HCT116 (cell line): ENCODE results near the gene DNAJC6. TPM values are rescaled to one million over a fixed set of nuclear protein-coding genes. Genes with fewer than 3 reads are reported as not detected.

Source experiments
- ATAC-seq: fragments of 200-7000 bp; cut with Tn5 transposase; 2 replicates; pipeline ENCODE4 v1.9.1; 2020; ENCODE audit warnings: mild to moderate bottlenecking, moderate library complexity
- BruUV-seq: library from RNA; stranded (reverse); fragments of 400-500 nt; replicated peaks from 2 replicates; lab custom pipeline; 2021; lab: Mats Ljungman, UMichigan
- CTCF ChIA-PET: fragments of 300-600 bp; sonication (Branson Sonifier 250); formaldehyde crosslinking; loops from one replicate; lab custom pipeline; 2021; ENCODE audit warnings: antibody characterized with exemption; lab: Charles Lee
- POLR2A ChIA-PET: fragments of 300-600, 350-600 bp; sonication (Branson Sonifier 250); formaldehyde crosslinking; loops from one replicate; lab custom pipeline; 2021; ENCODE audit warnings: antibody characterized with exemption; lab: Charles Lee
- RAD21 ChIA-PET, 2 experiments: fragments of 300-600 bp; sonication (Branson Sonifier 250); formaldehyde crosslinking; loops; one replicate each; lab custom pipeline; 2023; ENCODE audit warnings: low total read pairs in 2 of 2; ENCODE audit not compliant: uncharacterized antibody in 2 of 2, unreplicated experiment in 2 of 2, low non-redundant PET in 1 of 2; lab: Charles Lee
- DNase-seq: peaks from one replicate; pipeline ENCODE4 v3.0.0-alpha.2; 2010; ENCODE audit warnings: low read depth, low spot score
- H2AFZ ChIP-seq: fragments of 200-600 bp; shearing (Covaris generic), sonication (generic); 2 replicates; pipeline ENCODE4 v1.6.1; 2017; ENCODE audit warnings: low read depth, mixed run types, mixed read lengths, antibody characterized with exemption, low read length; ENCODE audit not compliant: poor library complexity, severe bottlenecking
- H3K27ac ChIP-seq: 2 replicates; pipeline ENCODE4 v1.5.1; 2012; ENCODE audit warnings: low read depth, low read length
- H3K27me3 ChIP-seq: fragments of 200-600 bp; sonication (generic); 2 replicates; pipeline ENCODE4 v1.6.1; 2016; ENCODE audit warnings: mixed run types, low read length, mixed read lengths; ENCODE audit not compliant: insufficient read depth
- H3K36me3 ChIP-seq, 2 experiments: fragments of 200-500 bp in 1 of 2; fragments of 200-600 bp in 1 of 2; sonication (Bioruptor generic) in 1 of 2; sonication (generic) in 1 of 2; 2 replicates each; pipeline versions ENCODE4 v1.5.1 to v1.6.1; 2014 to 2016; ENCODE audit warnings: low read length in 2 of 2, inconsistent platforms in 1 of 2, mixed read lengths in 1 of 2, mixed run types in 1 of 2; ENCODE audit not compliant: insufficient read depth in 2 of 2, control insufficient read depth in 1 of 2
- H3K4me1 ChIP-seq, 2 experiments: fragments of 200-600 bp in 1 of 2; sonication (generic) in 1 of 2; 2 replicates each; pipeline versions ENCODE4 v1.5.1 to v1.6.1; 2012 to 2017; ENCODE audit warnings: low read length in 2 of 2, inconsistent platforms in 1 of 2, mild to moderate bottlenecking in 1 of 2, mixed read lengths in 1 of 2, mixed run types in 1 of 2, moderate library complexity in 1 of 2; ENCODE audit not compliant: insufficient read depth in 2 of 2, control insufficient read depth in 1 of 2
- H3K4me2 ChIP-seq: fragments of 200-600 bp; sonication (generic); 2 replicates; pipeline ENCODE4 v1.6.1; 2017; ENCODE audit warnings: mixed run types, low read length, mixed read lengths
- H3K4me3 ChIP-seq, 2 experiments: fragments of 200-600 bp in 1 of 2; sonication (generic) in 1 of 2; replicated peaks in 1 of 2; 2 replicates each; pipeline ENCODE4 v1.5.1; 2011 to 2016; ENCODE audit warnings: low read length in 2 of 2, control low read depth in 1 of 2, low read depth in 1 of 2, mild to moderate bottlenecking in 1 of 2, mixed read lengths in 1 of 2, mixed run types in 1 of 2
- H3K79me2 ChIP-seq: fragments of 200-600 bp; sonication (generic); 2 replicates; pipeline ENCODE4 v1.6.1; 2017; ENCODE audit warnings: mild to moderate bottlenecking, mixed run types, low read length, moderate library complexity, mixed read lengths; ENCODE audit not compliant: insufficient read depth
- H3K9ac ChIP-seq: fragments of 200-600 bp; sonication (generic); 2 replicates; pipeline ENCODE4 v1.6.1; 2016; ENCODE audit warnings: low read length, mixed read lengths
- H3K9me2 ChIP-seq: fragments of 200-600 bp; sonication (generic), shearing (Covaris generic); 2 replicates; pipeline ENCODE4 v1.6.1; 2017; ENCODE audit warnings: mixed run types, mild to moderate bottlenecking, moderate library complexity; ENCODE audit not compliant: insufficient read depth
- H3K9me3 ChIP-seq, 2 experiments: fragments of 200-500 bp in 1 of 2; fragments of 200-600 bp in 1 of 2; sonication (Bioruptor generic) in 1 of 2; sonication (generic) in 1 of 2; 2 replicates each; pipeline ENCODE4 v1.6.1; 2014 to 2017; ENCODE audit warnings: low read length in 2 of 2, mixed read lengths in 2 of 2, inconsistent platforms in 1 of 2, low read depth in 1 of 2, mild to moderate bottlenecking in 1 of 2, mixed run types in 1 of 2, moderate library complexity in 1 of 2; ENCODE audit not compliant: control insufficient read depth in 1 of 2, insufficient read depth in 1 of 2
- H4K20me1 ChIP-seq: fragments of 200-600 bp; sonication (generic), shearing (Covaris generic); 2 replicates; pipeline ENCODE4 v1.6.1; 2017; ENCODE audit warnings: mixed run types, mild to moderate bottlenecking, moderate library complexity; ENCODE audit not compliant: insufficient read depth
- CBX3 ChIP-seq: IDR thresholded peaks from 2 replicates; pipeline ENCODE4 v1.6.1; 2012; ENCODE audit warnings: low read depth
- EGR1 ChIP-seq: IDR thresholded peaks from 2 replicates; pipeline ENCODE4 v1.6.1; 2012; ENCODE audit warnings: low read depth
- EZH2 ChIP-seq: fragments of 200-600 bp; sonication (generic); IDR thresholded peaks from 2 replicates; pipeline ENCODE4 v1.6.1; 2017; ENCODE audit warnings: antibody characterized with exemption, mixed run types
- EZH2phosphoT487 ChIP-seq: fragments of 200-600 bp; IDR thresholded peaks from 2 replicates; pipeline ENCODE4 v1.6.1; 2018; ENCODE audit warnings: antibody characterized with exemption, borderline replicate concordance
- FOSL1 ChIP-seq: IDR thresholded peaks from 2 replicates; pipeline ENCODE4 v1.6.1; 2012; ENCODE audit warnings: low read depth
- JUND ChIP-seq: IDR thresholded peaks from 2 replicates; pipeline ENCODE4 v1.6.1; 2012
- POLR2A ChIP-seq: IDR thresholded peaks from 2 replicates; pipeline ENCODE4 v1.7.0; 2011; ENCODE audit warnings: borderline replicate concordance; ENCODE audit not compliant: insufficient read depth, insufficient read length; ENCODE audit errors: extremely low read depth
- POLR2AphosphoS5 ChIP-seq: IDR thresholded peaks from 2 replicates; pipeline ENCODE4 v1.6.1; 2011; ENCODE audit warnings: mild to moderate bottlenecking, low read depth, low read length, moderate library complexity
- RAD21 ChIP-seq: IDR thresholded peaks from 2 replicates; pipeline ENCODE4 v1.6.1; 2012; ENCODE audit warnings: low read depth, mild to moderate bottlenecking
- SIN3A ChIP-seq: IDR thresholded peaks from 2 replicates; pipeline ENCODE4 v1.6.1; 2012; ENCODE audit warnings: low read depth
- SP1 ChIP-seq: IDR thresholded peaks from 2 replicates; pipeline ENCODE4 v1.6.1; 2012; ENCODE audit warnings: low read depth
- SRF ChIP-seq: IDR thresholded peaks from 2 replicates; pipeline ENCODE4 v1.6.1; 2012; ENCODE audit warnings: low read depth
- TCF7L2 ChIP-seq: IDR thresholded peaks from 2 replicates; pipeline ENCODE4 v1.7.0; 2011; ENCODE audit warnings: borderline replicate concordance, inconsistent platforms; ENCODE audit not compliant: insufficient read depth, insufficient read length; ENCODE audit errors: extremely low read depth
- YY1 ChIP-seq: IDR thresholded peaks from 2 replicates; pipeline ENCODE4 v1.6.1; 2011; ENCODE audit warnings: low read length, low read depth, moderate library complexity, mild to moderate bottlenecking; ENCODE audit not compliant: insufficient replicate concordance; ENCODE audit errors: extremely low read depth
- ZFX ChIP-seq: fragments of 450-650 bp; IDR thresholded peaks from 2 replicates; pipeline ENCODE4 v1.6.1; 2017
- ZNF274 ChIP-seq: fragments of 200-500 bp; sonication (Bioruptor generic); IDR thresholded peaks from 2 replicates; pipeline ENCODE4 v1.6.1; 2014; ENCODE audit warnings: mild to moderate bottlenecking, low read depth, low read length, inconsistent platforms
- intact Hi-C: fragments of 100-400 bp; cut with micrococcal nuclease; formaldehyde crosslinking; loops from 2 replicates; pipeline ENCODE4 v1.10.0; 2022
- total RNA-seq: library from RNA; stranded (reverse); gene quantifications from one replicate; pipeline ENCODE4 v1.2.1, GENCODE V29; 2021; ENCODE audit not compliant: unreplicated experiment
- TF ChIP-seq, protein P1 (sequence below): IDR thresholded peaks from 2 replicates; pipeline ENCODE4 v1.6.1; 2012
- TF ChIP-seq, protein P2 (sequence below): IDR thresholded peaks from 2 replicates; pipeline ENCODE4 v1.6.1; 2012; ENCODE audit warnings: low read depth
- TF ChIP-seq, protein P3 (sequence below): IDR thresholded peaks from 2 replicates; pipeline ENCODE4 v1.6.1; 2011; ENCODE audit warnings: mild to moderate bottlenecking, low read length, moderate library complexity; ENCODE audit not compliant: insufficient replicate concordance; ENCODE audit errors: extremely low read depth
- TF ChIP-seq, protein P4 (sequence below), 3 experiments: fragments of 200-600 bp in 1 of 3; sonication (generic) in 1 of 3; IDR thresholded peaks in 2 of 3; conservative IDR thresholded peaks in 1 of 3; 2 replicates each; pipeline ENCODE4 v1.5.1; 2012 to 2017; ENCODE audit warnings: low read depth in 2 of 3, low read length in 2 of 3, antibody characterized with exemption in 1 of 3, borderline replicate concordance in 1 of 3, control low read depth in 1 of 3, mild to moderate bottlenecking in 1 of 3, mixed read lengths in 1 of 3, mixed run types in 1 of 3, moderate library complexity in 1 of 3; ENCODE audit not compliant: insufficient read depth in 1 of 3

DNAJC6 gene
- total RNA-seq, 1 experiment from 2014 or later: 9.0 TPM

DNA sequence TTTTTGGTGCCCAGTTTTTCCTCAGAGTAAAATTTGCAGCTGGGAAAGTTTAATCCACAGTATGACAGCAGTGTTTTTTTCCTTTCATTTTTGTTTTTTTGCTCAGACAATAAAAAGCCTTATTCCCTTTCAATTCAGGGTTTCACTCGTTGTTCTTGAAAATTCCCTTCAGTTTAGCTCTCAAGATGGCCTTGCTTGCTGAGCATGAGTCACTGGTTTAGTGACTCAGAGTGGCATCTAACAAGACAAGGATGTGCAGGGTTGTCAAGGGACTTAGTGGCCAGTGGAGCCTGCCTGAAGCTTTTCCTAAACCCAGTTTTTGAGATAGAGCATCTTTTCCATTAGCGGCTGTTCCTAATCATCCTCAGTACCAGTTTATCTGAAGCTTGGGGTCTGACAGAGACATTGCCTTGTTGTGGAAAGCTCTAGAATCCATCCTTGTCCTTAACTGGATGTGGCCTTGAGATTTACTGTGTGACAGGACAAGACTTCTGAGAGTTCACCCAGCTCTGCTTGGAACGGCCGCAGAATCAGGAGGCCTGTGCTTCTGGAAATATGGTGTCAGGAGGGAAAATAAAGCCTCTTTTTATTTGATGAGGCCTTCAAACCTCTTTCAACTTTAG, 48.4 kb upstream of the DNAJC6 start:
- H2AFZ ChIP-seq: no peak overlapping the region
- DNase-seq (peak; percentile 59), ATAC-seq (peak; percentile 94)
- ChIA-PET RAD21 (no interaction called here), CTCF (no interaction called here), POLR2A (no interaction called here)
- no peak overlapping the region for H3K4me3 ChIP-seq
- no peaks in the 10 kb centered on the region for H3K27me3 ChIP-seq
- no peak overlapping the region; the same call in 1 of the 2 replicates for H3K9ac ChIP-seq
- no peaks in the 10 kb centered on the region for H4K20me1 ChIP-seq
- H3K27ac ChIP-seq: no peak overlapping the region
- peak overlapping the region; percentile 51 for H3K4me2 ChIP-seq
- no peaks in the 10 kb centered on the region for H3K79me2 ChIP-seq
- H3K9me3 ChIP-seq: no peaks in the 10 kb centered on the region
- H3K9me2 ChIP-seq: no peaks in the 10 kb centered on the region
- intact Hi-C loops: no loop called here
- BruUV-seq: no TSS peak
- H3K4me1 ChIP-seq: peaks cover 0 to 14% of the 10 kb centered on the region in 2 experiments; a peak in 3 of 4 replicates
- H3K36me3 ChIP-seq: no peaks in the 10 kb centered on the region
- TF ChIP-seq EGR1 (no peak), YY1 (peak; percentile 81), TCF7L2 (no peak), FOSL1 (peak; percentile 83), SIN3A (no peak), EZH2 (no peak), CBX3 (peak; percentile 61; the same call in 1 of the 2 replicates), POLR2A (no peak), SP1 (peak; percentile 44; the same call in 1 of the 2 replicates), RAD21 (no peak; the same call in 1 of the 2 replicates), EZH2phosphoT487 (no peak), SRF (no peak), ZFX (no peak), ZNF274 (no peak), JUND (peak; percentile 86), POLR2AphosphoS5 (no peak)
- TF ChIP-seq, protein P1, sequence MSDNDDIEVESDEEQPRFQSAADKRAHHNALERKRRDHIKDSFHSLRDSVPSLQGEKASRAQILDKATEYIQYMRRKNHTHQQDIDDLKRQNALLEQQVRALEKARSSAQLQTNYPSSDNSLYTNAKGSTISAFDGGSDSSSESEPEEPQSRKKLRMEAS: 0 out of 2 replicates have a peak, but pooled peaks have one; percentile 21
- TF ChIP-seq, protein P2, sequence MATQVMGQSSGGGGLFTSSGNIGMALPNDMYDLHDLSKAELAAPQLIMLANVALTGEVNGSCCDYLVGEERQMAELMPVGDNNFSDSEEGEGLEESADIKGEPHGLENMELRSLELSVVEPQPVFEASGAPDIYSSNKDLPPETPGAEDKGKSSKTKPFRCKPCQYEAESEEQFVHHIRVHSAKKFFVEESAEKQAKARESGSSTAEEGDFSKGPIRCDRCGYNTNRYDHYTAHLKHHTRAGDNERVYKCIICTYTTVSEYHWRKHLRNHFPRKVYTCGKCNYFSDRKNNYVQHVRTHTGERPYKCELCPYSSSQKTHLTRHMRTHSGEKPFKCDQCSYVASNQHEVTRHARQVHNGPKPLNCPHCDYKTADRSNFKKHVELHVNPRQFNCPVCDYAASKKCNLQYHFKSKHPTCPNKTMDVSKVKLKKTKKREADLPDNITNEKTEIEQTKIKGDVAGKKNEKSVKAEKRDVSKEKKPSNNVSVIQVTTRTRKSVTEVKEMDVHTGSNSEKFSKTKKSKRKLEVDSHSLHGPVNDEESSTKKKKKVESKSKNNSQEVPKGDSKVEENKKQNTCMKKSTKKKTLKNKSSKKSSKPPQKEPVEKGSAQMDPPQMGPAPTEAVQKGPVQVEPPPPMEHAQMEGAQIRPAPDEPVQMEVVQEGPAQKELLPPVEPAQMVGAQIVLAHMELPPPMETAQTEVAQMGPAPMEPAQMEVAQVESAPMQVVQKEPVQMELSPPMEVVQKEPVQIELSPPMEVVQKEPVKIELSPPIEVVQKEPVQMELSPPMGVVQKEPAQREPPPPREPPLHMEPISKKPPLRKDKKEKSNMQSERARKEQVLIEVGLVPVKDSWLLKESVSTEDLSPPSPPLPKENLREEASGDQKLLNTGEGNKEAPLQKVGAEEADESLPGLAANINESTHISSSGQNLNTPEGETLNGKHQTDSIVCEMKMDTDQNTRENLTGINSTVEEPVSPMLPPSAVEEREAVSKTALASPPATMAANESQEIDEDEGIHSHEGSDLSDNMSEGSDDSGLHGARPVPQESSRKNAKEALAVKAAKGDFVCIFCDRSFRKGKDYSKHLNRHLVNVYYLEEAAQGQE: no peak
- TF ChIP-seq, protein P3, sequence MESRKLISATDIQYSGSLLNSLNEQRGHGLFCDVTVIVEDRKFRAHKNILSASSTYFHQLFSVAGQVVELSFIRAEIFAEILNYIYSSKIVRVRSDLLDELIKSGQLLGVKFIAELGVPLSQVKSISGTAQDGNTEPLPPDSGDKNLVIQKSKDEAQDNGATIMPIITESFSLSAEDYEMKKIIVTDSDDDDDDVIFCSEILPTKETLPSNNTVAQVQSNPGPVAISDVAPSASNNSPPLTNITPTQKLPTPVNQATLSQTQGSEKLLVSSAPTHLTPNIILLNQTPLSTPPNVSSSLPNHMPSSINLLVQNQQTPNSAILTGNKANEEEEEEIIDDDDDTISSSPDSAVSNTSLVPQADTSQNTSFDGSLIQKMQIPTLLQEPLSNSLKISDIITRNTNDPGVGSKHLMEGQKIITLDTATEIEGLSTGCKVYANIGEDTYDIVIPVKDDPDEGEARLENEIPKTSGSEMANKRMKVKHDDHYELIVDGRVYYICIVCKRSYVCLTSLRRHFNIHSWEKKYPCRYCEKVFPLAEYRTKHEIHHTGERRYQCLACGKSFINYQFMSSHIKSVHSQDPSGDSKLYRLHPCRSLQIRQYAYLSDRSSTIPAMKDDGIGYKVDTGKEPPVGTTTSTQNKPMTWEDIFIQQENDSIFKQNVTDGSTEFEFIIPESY: no peak
- TF ChIP-seq, protein P4, sequence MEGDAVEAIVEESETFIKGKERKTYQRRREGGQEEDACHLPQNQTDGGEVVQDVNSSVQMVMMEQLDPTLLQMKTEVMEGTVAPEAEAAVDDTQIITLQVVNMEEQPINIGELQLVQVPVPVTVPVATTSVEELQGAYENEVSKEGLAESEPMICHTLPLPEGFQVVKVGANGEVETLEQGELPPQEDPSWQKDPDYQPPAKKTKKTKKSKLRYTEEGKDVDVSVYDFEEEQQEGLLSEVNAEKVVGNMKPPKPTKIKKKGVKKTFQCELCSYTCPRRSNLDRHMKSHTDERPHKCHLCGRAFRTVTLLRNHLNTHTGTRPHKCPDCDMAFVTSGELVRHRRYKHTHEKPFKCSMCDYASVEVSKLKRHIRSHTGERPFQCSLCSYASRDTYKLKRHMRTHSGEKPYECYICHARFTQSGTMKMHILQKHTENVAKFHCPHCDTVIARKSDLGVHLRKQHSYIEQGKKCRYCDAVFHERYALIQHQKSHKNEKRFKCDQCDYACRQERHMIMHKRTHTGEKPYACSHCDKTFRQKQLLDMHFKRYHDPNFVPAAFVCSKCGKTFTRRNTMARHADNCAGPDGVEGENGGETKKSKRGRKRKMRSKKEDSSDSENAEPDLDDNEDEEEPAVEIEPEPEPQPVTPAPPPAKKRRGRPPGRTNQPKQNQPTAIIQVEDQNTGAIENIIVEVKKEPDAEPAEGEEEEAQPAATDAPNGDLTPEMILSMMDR (IDR thresholded peaks at IDR 0.05 in 2 of 3, conservative IDR thresholded peaks at IDR 0.05 in 1 of 3; ENCODE audit: borderline replicate concordance in 1 of 3, insufficient read depth in 1 of 3, low read depth in 2 of 3, low read length in 2 of 3): no peak
